Fibroblast of mammary gland (primary cell): ENCODE results near the gene ZNF385D.

Experiments used
- DNase-seq: peaks from one replicate; pipeline ENCODE4 v3.0.0-alpha.2; 2010; ENCODE audit warnings: low read depth
- H3K4me3 ChIP-seq: 2 replicates; pipeline ENCODE4 v1.5.1; 2011; ENCODE audit warnings: low read depth, mild to moderate bottlenecking, low read length, moderate library complexity; ENCODE audit not compliant: control insufficient read depth
- TF ChIP-seq, protein P1 (sequence below): conservative IDR thresholded peaks from 2 replicates; pipeline ENCODE4 v1.5.1; 2011; ENCODE audit warnings: low read depth, low read length, inconsistent platforms; ENCODE audit not compliant: control insufficient read depth, insufficient read depth

The ZNF385D gene

GRCh38 chr3:21649519-21649918 is 101.5 kb downstream of the ZNF385D start:
- TF ChIP-seq, protein P1, sequence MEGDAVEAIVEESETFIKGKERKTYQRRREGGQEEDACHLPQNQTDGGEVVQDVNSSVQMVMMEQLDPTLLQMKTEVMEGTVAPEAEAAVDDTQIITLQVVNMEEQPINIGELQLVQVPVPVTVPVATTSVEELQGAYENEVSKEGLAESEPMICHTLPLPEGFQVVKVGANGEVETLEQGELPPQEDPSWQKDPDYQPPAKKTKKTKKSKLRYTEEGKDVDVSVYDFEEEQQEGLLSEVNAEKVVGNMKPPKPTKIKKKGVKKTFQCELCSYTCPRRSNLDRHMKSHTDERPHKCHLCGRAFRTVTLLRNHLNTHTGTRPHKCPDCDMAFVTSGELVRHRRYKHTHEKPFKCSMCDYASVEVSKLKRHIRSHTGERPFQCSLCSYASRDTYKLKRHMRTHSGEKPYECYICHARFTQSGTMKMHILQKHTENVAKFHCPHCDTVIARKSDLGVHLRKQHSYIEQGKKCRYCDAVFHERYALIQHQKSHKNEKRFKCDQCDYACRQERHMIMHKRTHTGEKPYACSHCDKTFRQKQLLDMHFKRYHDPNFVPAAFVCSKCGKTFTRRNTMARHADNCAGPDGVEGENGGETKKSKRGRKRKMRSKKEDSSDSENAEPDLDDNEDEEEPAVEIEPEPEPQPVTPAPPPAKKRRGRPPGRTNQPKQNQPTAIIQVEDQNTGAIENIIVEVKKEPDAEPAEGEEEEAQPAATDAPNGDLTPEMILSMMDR: no peak
- H3K4me3 ChIP-seq: no peak overlapping the region
- DNase-seq: no peak

DNA sequence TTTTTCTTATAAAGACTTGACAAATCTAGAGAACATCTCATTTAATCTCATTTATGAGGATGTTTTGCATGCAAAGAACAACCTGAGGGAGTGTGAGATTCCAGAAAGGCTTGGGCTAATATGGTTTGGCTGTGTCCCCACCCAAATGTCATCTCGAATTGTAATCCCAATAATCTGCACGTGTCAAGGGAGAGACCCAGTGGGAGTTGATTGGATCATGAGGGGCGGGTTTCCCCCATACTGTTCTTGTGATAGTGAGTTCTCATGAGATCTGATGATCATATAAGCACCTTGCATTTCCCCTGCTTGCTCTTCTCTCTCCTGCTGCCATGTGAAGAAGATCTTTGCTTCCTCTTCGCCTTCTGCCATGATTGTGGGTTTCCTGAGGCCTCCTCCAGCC is 103.0 kb downstream of the ZNF385D start:
- H3K4me3 ChIP-seq: no peak overlapping the region
- DNase-seq: no peak
- TF ChIP-seq, protein P1: no peak

GRCh38 chr3:21645121-21645897 is 105.7 kb downstream of the ZNF385D start:
- TF ChIP-seq, protein P1: no peak
- no peak overlapping the region for H3K4me3 ChIP-seq
- DNase-seq: peak; percentile 81

DNA sequence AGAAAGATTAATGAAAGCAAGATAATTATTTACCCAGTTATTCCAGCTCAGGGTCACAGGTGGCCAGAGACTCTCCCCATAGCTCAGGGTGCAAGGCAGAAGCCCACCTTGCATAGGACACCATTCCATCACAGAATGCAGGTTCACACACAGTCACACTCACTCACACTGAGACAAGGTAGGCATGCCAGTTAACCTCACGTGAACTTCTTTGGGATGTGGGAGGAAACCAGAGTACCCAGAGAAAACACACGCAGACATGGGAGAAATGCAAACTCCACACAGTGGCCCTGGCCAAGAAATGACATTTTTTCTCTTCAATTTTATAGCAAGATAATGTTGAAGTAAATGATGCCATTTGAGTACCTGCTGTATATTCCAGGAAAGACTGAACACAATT is 106.7 kb downstream of the ZNF385D start:
- DNase-seq: no peak
- H3K4me3 ChIP-seq: no peak overlapping the region
- TF ChIP-seq, protein P1: no peak

DNA sequence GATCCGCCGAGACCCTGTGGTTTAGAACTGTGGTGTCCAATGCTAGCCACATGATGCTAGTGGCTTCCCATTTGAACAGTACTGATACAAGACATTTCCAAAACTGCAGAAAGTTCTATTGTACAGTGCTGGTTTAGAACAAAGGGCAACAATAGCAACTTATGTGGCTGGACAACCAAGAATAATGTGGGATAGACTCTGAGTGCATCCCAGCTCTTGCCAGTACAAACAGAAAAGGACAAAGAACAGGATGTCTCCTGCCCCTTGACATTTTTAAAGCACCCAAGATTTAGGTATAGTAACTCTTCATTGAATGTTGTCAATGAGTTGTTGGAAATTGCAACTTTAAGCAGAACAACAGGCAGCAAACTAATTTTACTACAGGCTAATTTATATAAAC is 107.3 kb downstream of the ZNF385D start:
- TF ChIP-seq, protein P1: no peak
- no peak for DNase-seq
- H3K4me3 ChIP-seq: no peak overlapping the region

DNA sequence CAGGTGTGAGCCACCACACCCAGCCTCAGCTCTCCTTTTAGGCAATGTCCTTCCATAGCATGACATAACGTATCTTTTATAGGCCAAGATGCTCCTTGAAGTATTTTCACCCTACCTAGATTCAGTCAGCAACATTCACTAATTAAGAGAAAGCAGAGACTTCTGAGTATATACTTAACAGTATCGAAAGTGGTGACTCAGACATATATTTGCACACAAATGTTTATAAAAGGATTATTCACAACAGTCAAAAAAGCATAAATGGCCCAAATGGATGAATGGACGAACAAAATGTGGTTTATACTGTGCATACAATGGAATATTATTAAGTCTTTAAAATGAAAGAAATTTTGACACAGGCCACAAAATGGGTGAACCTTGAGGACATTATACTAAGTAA is 108.6 kb downstream of the ZNF385D start:
- TF ChIP-seq, protein P1: no peak
- H3K4me3 ChIP-seq: no peak overlapping the region
- peak; percentile 43 for DNase-seq
